Eye (tissue), 1 donor: ENCODE results near the gene CDC42EP2.

Experiments
- DNase-seq: peaks from one replicate; pipeline ENCODE4 v3.0.0-alpha.2; 2015

Gene CDC42EP2

GRCh38 chr11:65314501-65315203 is at the start of gene CDC42EP2:
Gene CDC42EP2 (plus strand): TSS chr11:65314866. CDS start chr11:65320899, 6,033 bp downstream.
- peak; percentile 88 for DNase-seq

GRCh38 chr11:65266210-65266609 is 48.5 kb upstream of the CDC42EP2 start:
- no peak for DNase-seq

GRCh38 chr11:65274735-65275682 is 39.7 kb upstream of the CDC42EP2 start:
- peak; percentile 90 for DNase-seq

- DNase-seq: no peak
Measured at GRCh38 chr11:65275906-65276305, 38.8 kb upstream of the CDC42EP2 start.

DNA sequence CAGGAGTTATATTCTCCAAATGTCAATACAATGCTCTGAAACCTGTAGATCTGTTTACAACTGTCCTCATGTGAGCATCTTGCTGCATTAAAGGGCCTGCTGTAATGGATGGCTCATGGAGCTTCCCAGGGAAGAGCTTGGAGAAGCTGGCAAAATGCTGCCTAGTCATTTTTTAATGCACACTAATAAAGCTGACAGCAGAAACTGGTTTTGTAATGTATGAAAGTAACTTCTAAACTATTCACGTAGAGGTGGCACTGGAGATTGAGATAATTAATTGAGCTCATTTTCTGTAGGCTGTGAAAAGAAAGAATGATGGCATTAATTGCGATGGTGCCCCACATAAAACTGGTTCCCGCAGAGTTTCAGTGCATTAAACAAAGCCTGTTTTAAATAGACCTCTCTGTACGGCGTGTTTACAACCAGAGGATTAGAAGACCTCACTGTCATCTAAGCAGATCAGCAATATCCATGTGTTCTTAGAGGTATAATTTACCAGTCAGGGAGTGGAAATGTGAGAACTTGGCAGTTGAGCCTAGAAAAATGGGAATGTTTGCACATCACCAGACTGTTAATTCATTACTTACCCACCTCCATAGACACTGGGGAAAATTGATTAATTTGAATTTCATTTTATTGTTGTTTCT is 36.9 kb upstream of the CDC42EP2 start:
- no peak for DNase-seq

GRCh38 chr11:65278356-65278755 is 36.3 kb upstream of the CDC42EP2 start:
- DNase-seq: no peak

DNA sequence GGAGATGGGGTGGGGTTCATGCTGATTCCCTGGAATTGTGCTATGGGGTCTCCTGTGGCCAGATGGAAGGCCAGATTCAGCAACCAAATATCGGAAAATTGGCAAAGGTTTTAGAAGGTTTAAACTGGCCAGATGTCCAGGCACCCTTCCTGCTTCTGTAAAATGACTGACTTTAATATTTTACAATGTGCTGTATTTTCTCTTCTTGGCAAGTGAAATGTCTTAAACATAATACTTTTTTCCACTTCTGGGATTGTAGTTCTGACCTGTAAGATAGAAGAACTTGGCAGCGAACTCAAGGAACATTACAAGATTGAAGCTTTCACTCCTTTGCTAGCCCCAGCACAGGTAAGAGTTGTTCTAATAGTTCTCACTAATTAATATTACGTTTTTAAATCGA is 35.4 kb upstream of the CDC42EP2 start:
- DNase-seq: no peak

DNA sequence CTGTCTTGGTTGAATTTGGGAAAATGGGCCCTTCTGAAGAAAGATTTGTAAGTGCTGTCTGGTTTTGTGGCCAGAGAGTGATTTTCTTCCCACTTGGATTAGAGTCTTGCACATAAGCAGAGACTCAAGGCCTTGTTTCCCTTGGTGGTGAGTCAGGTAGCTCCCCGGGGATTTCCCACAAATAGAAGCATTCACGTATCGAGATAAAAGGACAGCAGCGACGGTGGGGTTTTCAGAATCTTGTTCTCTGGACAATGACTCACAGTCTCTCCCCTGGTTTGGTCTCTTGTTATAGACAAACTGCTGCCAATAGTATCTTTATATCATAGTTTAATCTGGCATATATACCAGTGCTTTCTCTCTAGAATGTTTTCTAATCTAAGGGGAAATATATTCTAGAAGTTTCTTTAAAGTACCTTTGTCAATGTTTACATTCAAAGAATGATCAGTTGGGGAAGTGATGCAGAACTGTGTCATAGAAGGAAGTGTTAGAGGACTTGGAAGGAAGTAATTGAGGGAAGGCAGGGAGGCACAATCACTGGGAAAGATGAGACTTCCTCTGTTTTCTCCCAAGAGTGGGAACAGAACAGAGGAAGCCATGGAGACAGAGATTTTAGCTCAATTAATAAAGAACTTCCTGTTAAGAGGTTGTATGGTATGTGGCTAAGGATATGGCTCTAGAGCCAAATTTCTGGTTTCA is 34.8 kb upstream of the CDC42EP2 start:
- no peak for DNase-seq

- no peak for DNase-seq
Measured at GRCh38 chr11:65280646-65281045, 34.0 kb upstream of the CDC42EP2 start.

DNA sequence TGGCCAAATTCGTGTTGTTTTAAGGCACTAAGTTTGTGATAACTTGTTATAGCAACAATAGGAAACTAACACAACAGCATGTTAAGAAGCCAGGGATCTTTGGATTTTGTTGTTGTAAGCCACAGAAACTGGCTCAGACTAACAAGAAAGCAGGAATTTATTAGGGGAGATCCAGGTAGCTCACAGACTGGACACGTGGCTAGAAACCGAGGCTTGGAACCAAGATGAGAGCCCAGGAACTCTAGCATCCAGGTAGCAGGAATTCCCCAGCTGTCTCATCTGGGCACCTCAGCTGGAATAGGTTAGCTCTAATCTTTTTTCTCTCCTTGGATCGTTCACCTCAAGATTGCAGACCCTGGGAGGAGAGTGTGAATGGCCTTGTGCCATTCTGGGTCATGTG is 28.0 kb upstream of the CDC42EP2 start:
- no peak for DNase-seq

DNA sequence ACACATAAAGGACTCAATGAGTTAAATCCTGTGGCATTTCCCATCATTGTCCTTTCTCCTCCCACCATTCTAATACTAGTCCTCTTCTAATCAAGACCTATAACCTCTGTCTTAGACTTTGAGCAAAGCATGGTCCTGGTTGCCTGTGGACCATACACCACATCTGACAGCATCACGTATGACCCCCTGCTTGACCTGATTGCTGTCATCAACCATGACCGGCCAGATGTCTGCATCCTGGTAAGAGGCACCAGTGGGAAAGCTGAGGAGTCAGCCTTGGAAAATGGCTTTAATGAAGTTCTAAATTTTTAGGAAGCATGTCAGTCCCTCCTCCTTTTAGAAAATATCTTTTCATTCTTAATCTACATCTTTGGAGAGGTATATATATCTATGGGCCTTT is 27.1 kb upstream of the CDC42EP2 start:
- DNase-seq: no peak

DNA sequence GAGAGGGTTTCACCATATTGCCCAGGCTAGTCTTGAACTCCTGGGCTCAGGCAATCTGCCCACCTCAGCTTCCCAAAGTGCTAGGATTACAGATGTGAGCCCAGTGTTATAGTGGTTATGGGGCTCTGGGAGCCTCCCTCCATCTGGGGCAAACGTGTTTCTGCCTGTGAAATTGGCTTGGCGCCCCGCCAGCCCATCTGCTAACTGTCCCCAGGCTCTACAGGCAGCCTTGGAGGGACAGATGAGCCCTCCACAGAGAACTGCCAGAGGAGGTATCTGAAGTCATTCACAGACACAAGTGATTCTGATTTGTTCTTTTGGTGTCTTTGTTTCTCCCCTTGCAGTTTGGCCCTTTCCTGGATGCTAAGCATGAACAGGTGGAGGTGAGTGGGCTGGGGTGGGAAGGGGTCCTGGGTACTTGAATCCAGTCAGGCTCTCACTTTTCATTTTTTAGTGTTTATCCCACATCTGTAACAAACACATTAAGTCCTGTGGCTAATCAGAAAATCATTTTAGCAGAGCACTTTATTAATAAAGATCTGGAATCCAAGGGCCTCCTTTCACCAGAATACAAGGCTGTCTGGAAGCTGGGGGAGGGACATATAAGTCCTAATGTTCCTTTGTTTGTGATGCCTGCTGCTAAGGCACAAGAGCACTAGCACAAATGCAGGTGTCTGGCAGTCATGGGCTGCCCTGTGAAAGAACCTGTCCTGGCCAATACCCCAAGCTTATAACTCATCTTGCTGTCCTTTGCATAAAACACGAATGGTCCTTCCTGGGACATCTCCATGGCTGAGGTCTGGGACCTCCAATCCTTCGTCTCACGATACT is 25.7 kb upstream of the CDC42EP2 start:
- DNase-seq: peak; percentile 55

DNA sequence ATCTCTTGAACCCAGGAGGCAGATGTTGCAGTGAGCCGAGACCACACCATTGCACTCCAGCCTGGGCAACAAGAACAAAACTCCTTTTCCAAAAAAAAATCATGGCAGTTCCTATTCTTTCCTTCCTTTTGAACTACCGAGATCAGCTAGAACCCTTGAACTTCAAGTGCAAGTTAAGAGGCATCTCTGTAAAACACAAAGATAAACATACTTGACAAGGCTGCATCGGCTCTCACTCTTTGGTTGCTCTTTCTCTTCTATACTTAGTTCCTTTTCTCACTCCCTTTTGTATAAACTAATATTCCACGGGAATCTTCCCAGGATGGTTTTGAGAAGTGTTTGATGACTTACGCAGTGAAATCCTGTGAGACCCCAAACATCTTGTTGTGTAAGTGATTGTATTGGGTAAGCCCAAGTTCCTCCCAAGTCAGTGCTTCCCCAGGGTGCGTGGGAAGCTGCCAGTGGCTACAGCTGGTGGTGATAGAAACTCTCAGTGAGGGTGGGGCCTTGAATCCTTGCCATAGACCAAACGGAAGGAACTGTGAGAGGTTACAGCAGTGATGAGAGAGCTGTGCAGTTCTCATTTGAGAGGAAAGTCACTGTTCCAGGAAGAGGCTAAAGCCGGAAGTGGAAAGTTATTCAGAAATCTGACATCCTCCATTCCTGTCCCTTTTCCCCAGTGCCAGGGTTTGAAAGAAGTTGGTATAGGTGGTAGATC is 24.1 kb upstream of the CDC42EP2 start:
- DNase-seq: peak; percentile 71

DNA sequence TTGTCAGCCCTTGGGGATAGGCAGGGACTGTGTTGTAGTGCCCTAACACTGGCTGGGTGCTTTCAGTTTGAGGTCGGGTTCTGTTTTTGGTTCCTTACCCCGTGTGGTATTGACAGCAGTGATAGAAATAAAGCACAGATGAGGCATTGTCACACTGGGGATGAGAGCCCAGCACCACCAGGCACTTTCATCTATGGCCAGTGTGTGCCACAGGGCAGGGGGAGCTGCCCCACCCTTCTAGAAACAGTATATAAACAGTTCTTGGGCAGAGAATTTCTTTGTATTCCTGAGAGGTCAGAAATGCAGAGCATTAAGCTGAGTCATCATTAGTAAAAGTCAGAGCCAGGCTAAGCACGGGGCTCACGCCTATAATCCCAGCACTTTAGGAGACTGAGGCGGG is 23.1 kb upstream of the CDC42EP2 start:
- DNase-seq: no peak

GRCh38 chr11:65292890-65293289 is 21.8 kb upstream of the CDC42EP2 start:
- no peak for DNase-seq

DNA sequence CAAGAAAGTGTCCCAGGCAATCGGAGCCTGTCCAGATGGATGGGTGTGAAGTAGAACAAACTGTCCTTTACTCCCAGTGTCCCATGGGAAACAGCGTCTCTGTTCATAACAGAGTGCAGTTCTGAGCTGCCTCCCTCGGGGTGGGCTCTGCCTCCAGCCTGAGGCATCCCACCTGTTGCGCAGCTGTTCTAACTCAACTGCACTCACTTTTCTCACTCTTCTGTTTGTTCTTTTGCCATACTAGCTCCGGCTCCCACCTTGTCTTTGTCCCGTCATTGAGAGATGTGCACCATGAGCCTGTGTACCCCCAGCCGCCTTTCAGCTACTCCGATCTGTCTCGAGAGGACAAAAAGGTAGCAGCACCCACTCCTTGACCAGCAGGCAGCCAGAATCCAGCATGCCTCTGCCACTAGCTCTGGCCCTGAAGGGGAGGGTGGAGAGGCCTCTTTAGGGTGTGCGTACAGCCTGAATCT is 20.7 kb upstream of the CDC42EP2 start:
- peak; percentile 53 for DNase-seq

DNA sequence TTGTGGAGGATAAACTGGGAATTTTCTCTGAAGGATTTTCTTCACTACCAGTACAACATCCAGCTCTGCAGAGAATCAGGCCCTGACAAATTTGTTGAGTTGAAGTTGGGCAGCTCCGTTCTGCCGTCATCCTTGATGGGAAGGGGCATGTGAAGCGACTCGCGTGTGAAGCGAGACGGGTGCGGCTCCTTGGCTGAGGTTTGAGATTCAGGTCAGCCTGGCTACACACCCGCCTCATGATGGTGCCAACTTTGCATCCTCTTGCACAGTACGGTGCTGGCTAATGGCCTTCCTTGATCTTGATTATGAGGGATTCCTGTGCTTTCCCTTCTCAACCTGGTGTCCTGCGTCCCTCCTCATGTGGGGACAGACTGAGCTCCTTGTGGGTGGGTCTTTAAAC is 19.7 kb upstream of the CDC42EP2 start:
- DNase-seq: no peak

GRCh38 chr11:65295571-65296341 is 18.9 kb upstream of the CDC42EP2 start:
- no peak for DNase-seq

DNA sequence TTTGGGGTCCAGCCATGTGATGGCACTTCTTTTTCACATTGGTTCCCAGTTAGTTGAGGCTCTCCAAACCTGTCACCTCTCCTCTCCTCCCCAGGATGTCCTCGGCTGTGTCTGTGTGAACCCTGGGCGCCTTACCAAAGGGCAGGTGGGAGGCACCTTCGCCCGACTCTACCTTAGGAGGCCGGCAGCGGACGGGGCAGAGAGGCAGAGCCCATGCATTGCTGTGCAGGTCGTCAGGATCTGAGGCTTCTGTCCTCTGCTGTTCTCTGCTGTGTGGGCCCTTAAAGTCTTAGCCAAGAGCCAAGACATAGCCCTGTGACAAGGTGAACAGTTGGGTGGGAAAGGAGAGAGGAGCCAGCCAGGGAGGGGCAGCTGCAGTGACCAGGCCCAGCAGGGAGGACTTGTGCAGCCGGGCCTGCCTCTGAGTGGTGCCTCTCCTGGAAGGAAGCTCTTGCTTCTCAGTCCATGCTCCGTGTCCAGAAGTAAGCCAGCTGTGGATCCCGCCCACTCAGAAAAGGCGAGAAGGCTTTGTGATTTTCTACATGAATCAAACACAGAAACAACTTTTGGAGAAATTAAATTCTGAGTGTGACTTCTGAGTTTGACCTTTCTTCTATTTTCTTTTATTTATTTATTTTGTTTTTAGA is 17.5 kb upstream of the CDC42EP2 start:
- DNase-seq: no peak

GRCh38 chr11:65298131-65298535 is 16.5 kb upstream of the CDC42EP2 start:
- DNase-seq: no peak
